Measurements from ENCODE around the gene TDRD10. TPM values are rescaled to one million over a fixed set of nuclear protein-coding genes. Genes with fewer than 3 reads are reported as not detected.
"Not testable (repeated sequence)": the region's sequence is repeated elsewhere in the genome, so short reads cannot be mapped to it uniquely, and the experiment has no call there.

Gene TDRD10
- total RNA-seq, 4 donors from 2014 or later, result 5.6 to 9.9 (median 7.3) TPM

DNA sequence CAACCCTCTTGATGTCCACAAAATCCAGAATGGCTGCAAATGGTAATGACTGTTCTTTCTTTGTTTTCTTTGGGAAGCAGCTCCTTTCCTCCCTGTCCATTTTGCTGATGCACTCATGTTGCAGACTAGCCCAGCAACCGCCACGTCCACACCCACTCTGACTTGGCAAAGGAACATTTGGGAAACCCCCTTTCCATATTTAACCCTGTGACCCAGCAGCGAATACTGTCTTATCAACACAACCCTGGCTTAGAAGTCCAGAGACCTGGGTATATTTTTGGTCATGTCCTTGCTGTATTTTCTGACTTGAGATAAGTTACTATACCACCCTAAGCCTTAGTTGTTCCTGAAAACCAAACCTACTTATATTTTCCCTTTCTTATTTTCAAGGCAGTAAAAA is 18.3 kb downstream of the TDRD10 start:
- peak in 1 of 2 donors; percentile 10 for DNase-seq
- no peak overlapping the region for H3K4me3 ChIP-seq (replicated peaks in 1 of 3)
- H3K27ac ChIP-seq, result no peak overlapping the region
- no peaks in the 10 kb centered on the region for H3K9me3 ChIP-seq
- no peaks in the 10 kb centered on the region for H3K36me3 ChIP-seq
- no peaks in the 10 kb centered on the region for H3K27me3 ChIP-seq
- TF ChIP-seq, protein P1, sequence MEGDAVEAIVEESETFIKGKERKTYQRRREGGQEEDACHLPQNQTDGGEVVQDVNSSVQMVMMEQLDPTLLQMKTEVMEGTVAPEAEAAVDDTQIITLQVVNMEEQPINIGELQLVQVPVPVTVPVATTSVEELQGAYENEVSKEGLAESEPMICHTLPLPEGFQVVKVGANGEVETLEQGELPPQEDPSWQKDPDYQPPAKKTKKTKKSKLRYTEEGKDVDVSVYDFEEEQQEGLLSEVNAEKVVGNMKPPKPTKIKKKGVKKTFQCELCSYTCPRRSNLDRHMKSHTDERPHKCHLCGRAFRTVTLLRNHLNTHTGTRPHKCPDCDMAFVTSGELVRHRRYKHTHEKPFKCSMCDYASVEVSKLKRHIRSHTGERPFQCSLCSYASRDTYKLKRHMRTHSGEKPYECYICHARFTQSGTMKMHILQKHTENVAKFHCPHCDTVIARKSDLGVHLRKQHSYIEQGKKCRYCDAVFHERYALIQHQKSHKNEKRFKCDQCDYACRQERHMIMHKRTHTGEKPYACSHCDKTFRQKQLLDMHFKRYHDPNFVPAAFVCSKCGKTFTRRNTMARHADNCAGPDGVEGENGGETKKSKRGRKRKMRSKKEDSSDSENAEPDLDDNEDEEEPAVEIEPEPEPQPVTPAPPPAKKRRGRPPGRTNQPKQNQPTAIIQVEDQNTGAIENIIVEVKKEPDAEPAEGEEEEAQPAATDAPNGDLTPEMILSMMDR (IDR thresholded peaks at IDR 0.05), result no peak
- no peak for TF ChIP-seq POLR2A (IDR thresholded peaks at IDR 0.05)
- peaks cover 18 to 29% of the 10 kb centered on the region in 2 donors for H3K4me1 ChIP-seq
- intact Hi-C loops (cut with DNase I), result no loop called here
- WGBS, 2 donors, result 57 to 66% methylated on average over 3 of the region's 3 CpGs

DNA sequence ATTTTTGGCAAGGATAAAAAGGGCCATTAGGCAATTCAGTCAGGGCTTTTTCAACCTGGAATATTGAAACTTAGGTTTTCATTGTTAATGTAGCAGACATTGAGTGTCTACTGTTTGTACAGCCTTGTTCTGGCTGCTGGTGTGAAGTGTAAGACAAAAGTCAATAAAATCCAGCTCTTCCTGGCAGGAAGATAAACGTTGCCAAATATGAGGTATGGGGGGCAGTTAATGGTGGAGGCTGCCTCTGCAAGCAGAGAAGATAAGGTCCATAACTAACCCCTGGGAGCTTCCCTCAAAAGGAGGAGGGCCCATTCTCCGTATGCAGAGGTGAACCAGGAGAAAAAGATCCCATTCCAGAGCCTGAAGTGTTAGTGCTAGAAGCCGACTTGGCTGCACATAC is 19.7 kb downstream of the TDRD10 start:
- TF ChIP-seq POLR2A (IDR thresholded peaks at IDR 0.05), result no peak
- H3K4me1 ChIP-seq, result peaks cover 18 to 29% of the 10 kb centered on the region in 2 donors
- H3K27ac ChIP-seq, result peak overlapping the region in 2 of 3 donors; percentile 35 to 45
- peak; percentile 8 to 18 for DNase-seq
- H3K9me3 ChIP-seq, result no peaks in the 10 kb centered on the region
- no peak overlapping the region for H3K4me3 ChIP-seq (replicated peaks in 1 of 3)
- intact Hi-C loops (cut with DNase I), result no loop called here
- 24 to 31% methylated on average over 3 of the region's 3 CpGs for WGBS, 2 donors
- no peaks in the 10 kb centered on the region for H3K36me3 ChIP-seq
- H3K27me3 ChIP-seq, result no peaks in the 10 kb centered on the region

GRCh38 chr1:154524881-154525280 is 22.9 kb downstream of the TDRD10 start:
- intact Hi-C loops (cut with DNase I), result no loop called here
- H3K36me3 ChIP-seq, result no peaks in the 10 kb centered on the region
- H3K4me1 ChIP-seq, result peaks cover 18 to 26% of the 10 kb centered on the region in 2 donors
- no peak overlapping the region for H3K27ac ChIP-seq
- no peak overlapping the region for H3K4me3 ChIP-seq (replicated peaks in 1 of 3)
- H3K27me3 ChIP-seq, result no peaks in the 10 kb centered on the region
- no peaks in the 10 kb centered on the region for H3K9me3 ChIP-seq
- TF ChIP-seq, protein P1 (IDR thresholded peaks at IDR 0.05), result no peak
- TF ChIP-seq POLR2A (IDR thresholded peaks at IDR 0.05), result no peak
- no peak for DNase-seq

DNA sequence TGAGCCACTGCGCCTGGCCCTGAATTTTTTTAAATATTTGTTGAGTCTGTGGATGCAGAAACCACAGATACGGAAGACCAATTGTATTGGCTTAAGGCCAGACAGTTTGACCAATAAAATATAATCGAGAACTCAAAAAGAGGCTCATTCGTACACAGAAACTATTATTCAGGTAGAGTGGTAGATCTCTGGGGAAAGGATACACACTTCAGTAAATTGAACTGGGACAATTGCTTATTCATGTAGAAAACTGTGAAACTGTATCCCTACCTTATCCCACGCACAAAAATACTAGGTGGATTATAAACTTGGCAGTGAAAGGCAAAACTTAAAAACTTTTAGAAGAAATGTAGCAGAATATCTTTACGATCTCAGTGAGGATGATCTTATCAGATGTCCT is 25.2 kb downstream of the TDRD10 start:
- Histone ChIP-seq H3K4me3 (replicated peaks in 1 of 3) (no peak overlapping the region), H3K9me3 (no peaks in the 10 kb centered on the region), H3K27me3 (no peaks in the 10 kb centered on the region), H3K36me3 (no peaks in the 10 kb centered on the region), H3K4me1 (peaks cover under 1 to 3% of the 10 kb centered on the region in 2 donors), H3K27ac (no peak overlapping the region)
- 73 to 74% methylated on average over 6 of the region's 6 CpGs for WGBS, 2 donors
- DNase-seq, result no peak
- TF ChIP-seq POLR2A (IDR thresholded peaks at IDR 0.05), result no peak
- TF ChIP-seq, protein P1 (IDR thresholded peaks at IDR 0.05), result no peak
- intact Hi-C loops (cut with DNase I), result no loop called here

DNA sequence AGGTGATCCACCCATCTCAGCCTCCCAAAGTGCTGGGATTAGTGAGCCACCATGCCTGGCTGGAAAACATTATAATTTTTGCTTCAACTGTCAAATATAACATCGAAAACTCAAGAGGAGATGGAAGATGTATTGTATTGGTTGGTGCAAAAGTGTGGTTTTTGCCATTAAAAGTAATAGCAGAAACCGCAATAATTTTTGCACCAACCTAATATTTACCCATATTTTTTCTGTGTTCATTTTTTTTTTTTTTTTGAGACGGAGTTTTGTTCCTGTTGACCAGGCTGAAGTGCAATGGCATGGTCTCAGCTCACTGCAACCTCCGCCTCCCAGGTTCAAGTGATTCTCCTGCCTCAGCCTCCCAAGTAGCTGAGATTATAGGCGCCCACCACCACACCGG is 27.3 kb downstream of the TDRD10 start:
- H3K4me1 ChIP-seq, result no peaks in the 10 kb centered on the region
- no peaks in the 10 kb centered on the region for H3K27me3 ChIP-seq
- no peaks in the 10 kb centered on the region for H3K9me3 ChIP-seq
- no peak overlapping the region for H3K27ac ChIP-seq
- H3K36me3 ChIP-seq, result no peaks in the 10 kb centered on the region
- DNase-seq, result no peak
- TF ChIP-seq, protein P1 (IDR thresholded peaks at IDR 0.05), result no peak
- no peak for TF ChIP-seq POLR2A (IDR thresholded peaks at IDR 0.05)
- WGBS, 2 donors, result 95 to 97% methylated on average over 6 of the region's 6 CpGs
- intact Hi-C loops (cut with DNase I), result no loop called here
- no peak overlapping the region for H3K4me3 ChIP-seq (replicated peaks in 1 of 3)

GRCh38 chr1:154531950-154532349 is 29.9 kb downstream of the TDRD10 start:
- H3K27me3 ChIP-seq; H3K36me3 ChIP-seq; intact Hi-C loops (cut with DNase I); H3K27ac ChIP-seq; H3K4me3 ChIP-seq (replicated peaks in 1 of 3); H3K9me3 ChIP-seq; H3K4me1 ChIP-seq; DNase-seq: not testable (repeated sequence)
- 94 to 97% methylated on average over 8 to 11 of the region's 13 CpGs for WGBS, 2 donors
